ENCODE data around the gene KNCN.

The KNCN gene

GRCh38 chr1:46497020-46497419, 54.4 kb downstream of the KNCN start:
- peaks cover 12% of the 10 kb centered on the region for H3K4me1 ChIP-seq (ENCODE audit: insufficient read depth, low read length)
- no peaks in the 10 kb centered on the region for H3K9me3 ChIP-seq (ENCODE audit: control insufficient read depth, insufficient read depth, low read length)
- H3K36me3 ChIP-seq (ENCODE audit: insufficient read depth, low read length) = no peaks in the 10 kb centered on the region
- no peak overlapping the region for H3K9ac ChIP-seq (ENCODE audit: low read depth, low read length)

DNA sequence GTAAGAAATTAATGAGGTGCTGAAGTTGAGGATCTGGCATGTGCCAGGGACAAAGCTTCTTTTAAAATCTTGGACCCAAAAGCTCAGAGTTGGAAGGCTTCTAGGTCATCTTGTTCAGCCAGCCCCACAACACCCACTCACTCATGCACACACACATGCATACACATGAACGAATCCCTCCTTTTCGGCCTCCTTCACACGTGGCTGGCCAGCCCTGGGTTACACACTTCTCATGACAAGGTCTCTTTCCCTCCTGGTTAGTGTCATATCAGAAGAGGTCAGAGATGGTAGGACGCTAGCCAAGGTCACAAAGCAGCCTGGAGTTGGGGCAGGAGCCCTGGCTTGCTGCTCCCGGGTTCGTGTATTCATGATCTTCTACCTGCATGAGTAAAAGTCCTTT, 54.9 kb downstream of the KNCN start:
- Histone ChIP-seq H3K9me3 (ENCODE audit: control insufficient read depth, insufficient read depth, low read length) (no peaks in the 10 kb centered on the region), H3K36me3 (ENCODE audit: insufficient read depth, low read length) (no peaks in the 10 kb centered on the region), H3K4me1 (ENCODE audit: insufficient read depth, low read length) (peaks cover 18% of the 10 kb centered on the region), H3K9ac (ENCODE audit: low read depth, low read length) (no peak overlapping the region)

- Histone ChIP-seq H3K9me3 (ENCODE audit: control insufficient read depth, insufficient read depth, low read length) (no peaks in the 10 kb centered on the region), H3K4me1 (ENCODE audit: insufficient read depth, low read length) (peaks cover 20% of the 10 kb centered on the region), H3K9ac (ENCODE audit: low read depth, low read length) (no peak overlapping the region), H3K36me3 (ENCODE audit: insufficient read depth, low read length) (no peaks in the 10 kb centered on the region)
Observed at GRCh38 chr1:46495778-46496177, 55.7 kb downstream of the KNCN start.

Data from ES-I3 (cell line).